Measurements from ENCODE around the gene NDUFA13.

DNA sequence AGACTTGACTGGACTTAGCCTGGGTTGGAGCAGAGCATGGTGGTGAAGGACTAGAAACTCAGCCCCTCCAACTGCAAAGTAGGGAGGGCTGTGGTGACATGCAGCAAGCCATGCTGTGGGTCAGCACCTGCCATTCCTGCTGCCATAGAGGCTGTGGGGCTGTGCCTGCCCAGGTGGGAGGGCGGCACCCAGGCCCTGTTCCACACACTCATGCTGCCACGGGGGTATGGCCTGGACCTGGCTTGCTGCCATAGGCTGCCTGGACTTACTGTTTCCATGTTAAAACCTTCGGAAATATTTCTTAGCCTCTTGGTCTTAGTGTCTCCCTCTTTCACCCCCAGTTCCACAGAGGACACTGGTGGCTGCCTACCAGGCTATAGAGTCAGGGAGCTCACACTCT lies 51.4 kb downstream of the NDUFA13 start:
- no peak for TF ChIP-seq CTCF (IDR thresholded peaks at IDR 0.05)
- no peak for TF ChIP-seq POLR2A (IDR thresholded peaks at IDR 0.05)
